GM18909 (cell line): ENCODE data around the gene FOXP1.
A peak's percentile ranks its signal among the peaks of the same experiment; 100 is the strongest.

Source experiments
- ATAC-seq: cut with Tn5 transposase; IDR thresholded peaks from one replicate; pipeline ENCODE4 v1.9.1; 2021; ENCODE audit warnings: mild to moderate bottlenecking; ENCODE audit not compliant: unreplicated experiment, poor library complexity

Gene FOXP1

DNA sequence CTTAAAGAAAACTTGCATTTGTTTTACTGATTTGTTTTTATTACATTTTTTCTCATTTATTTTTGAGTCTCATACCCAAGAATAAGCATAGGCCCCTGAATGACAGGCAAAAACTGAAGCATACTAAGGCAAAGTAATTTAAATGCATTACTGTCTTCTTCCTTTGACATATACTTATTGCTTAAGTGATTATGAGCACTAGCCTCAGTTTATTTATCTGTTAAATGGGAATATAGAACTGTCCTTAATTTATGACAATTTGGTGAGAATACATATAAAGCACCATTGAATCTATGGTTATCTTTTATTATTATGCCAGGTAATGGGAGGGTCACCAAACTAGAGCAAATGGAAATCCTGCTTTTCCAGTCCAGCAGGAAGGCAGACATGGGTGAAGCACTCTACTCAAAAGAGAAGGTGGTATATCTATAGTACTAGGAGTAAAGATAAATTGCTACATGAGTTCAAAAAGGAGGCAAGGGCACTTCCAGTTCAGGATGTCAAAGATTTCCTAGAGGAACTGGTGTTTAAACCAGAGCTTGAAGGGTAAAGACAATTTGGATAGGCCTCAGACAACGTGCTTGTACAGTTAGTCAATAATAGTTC lies 435.0 kb downstream of the FOXP1 start:
- ATAC-seq, result no peak

GRCh38 chr3:71146673-71147072 lies 436.9 kb downstream of the FOXP1 start:
- no peak for ATAC-seq

- ATAC-seq, result no peak
Observed at GRCh38 chr3:71145954-71146353, 437.6 kb downstream of the FOXP1 start.

DNA sequence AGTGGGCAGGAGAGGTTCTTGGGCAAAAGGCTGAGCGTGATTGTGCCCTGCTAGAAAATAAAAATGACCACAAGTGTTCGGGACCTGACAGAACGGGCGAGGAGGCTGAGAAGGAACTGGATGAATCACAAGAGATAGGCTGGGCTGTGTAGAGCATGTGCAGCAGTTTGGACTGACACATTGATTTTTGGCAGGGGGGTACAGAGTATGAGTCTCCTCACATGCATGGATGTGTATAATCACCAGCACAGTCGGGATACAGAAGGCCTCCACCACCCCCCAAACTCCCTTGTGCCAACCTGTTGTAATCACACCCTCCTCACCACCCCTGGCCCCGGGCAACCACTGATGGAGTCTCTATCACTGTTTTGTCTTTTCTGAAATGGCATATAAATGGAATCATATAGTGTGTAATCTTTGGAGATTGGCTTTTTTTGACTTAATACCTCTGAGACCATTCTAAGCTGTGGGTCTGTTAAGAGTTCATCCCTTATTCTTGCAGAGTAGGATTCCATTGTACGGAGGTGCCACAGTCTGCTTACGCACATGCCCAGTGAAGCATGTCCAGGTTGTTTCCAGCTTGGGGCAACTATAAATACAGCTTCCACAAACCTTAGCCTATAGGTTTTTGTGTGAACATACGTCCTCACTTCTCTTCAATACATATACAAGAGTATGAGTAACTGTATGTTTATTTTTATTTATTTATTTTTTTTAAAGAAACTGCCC lies 438.8 kb downstream of the FOXP1 start:
- no peak for ATAC-seq

GRCh38 chr3:71143493-71143892 lies 440.0 kb downstream of the FOXP1 start:
- no peak for ATAC-seq

DNA sequence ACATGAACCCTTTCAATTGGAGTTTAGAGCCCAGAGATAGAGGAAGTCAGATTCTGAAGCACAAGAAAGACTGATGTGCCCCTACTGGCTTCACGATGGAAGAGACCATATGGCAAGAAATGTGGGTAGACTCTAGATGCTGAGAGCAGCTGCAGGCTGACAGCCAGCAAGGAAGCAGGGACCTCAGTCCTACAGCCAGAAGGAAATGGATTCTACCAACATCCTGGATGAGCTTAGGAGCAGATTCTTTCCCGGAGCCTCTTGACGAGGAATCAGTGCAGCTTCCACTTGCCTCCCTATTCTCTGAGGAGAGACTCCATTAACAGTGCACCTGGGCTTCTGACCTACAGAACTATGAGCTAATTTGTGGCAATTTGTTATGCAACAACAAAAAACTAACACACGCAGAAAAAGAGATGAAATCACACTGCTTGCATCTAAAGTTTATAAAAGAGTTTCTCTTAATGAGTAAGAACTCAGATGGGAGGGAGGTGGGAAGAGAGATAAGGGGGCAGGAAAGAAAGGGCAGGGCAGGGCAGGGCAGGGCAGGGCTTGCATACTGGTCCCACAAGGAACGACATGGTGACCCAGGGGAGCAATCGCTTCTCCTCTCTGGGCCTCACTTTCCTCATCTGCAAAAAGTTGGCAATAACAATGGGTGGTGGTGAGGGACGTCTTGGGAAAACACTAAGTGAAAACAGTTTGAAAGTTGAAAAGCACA lies 440.9 kb downstream of the FOXP1 start:
- ATAC-seq, result no peak

GRCh38 chr3:71140477-71140876 lies 443.1 kb downstream of the FOXP1 start:
- no peak for ATAC-seq

DNA sequence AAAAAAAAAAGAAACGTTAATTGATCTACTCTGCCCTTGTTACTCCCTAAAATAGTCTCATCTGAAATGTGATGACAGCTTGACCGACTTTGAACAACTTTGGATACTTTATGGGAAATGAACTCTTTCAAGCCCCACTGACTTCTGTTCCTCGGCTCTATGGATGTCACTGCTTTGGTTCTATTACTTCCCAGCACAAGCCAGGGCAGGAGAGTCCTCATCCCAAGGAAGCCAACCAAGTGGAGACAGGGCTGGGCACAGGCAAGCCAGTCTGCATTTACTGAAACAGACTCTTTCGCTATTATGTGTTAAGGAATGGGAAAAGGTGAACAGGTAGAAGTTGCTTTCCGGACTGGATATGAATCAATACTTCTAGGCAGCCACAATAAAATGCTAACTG lies 444.0 kb downstream of the FOXP1 start:
- ATAC-seq, result no peak

DNA sequence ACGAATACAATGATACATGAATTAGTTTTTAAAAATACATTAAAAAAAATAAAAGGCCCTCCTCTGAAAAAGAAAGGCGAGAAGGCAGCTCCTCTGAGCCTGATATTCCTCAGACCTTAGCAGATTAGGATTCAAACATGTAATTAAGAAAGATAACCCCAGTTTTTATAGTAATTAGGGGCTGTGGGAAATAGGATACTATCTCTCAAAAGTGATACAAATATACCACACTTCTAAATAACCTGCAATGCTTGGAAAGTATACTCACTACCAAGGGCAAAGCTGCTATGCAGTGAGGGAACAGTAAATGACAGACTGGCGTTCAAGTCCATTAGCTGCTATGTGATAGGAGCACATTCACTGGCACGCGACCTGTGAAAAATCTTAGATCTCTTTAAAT lies 445.1 kb downstream of the FOXP1 start:
- no peak for ATAC-seq

- no peak for ATAC-seq
Observed at GRCh38 chr3:71136276-71136675, 447.3 kb downstream of the FOXP1 start.

DNA sequence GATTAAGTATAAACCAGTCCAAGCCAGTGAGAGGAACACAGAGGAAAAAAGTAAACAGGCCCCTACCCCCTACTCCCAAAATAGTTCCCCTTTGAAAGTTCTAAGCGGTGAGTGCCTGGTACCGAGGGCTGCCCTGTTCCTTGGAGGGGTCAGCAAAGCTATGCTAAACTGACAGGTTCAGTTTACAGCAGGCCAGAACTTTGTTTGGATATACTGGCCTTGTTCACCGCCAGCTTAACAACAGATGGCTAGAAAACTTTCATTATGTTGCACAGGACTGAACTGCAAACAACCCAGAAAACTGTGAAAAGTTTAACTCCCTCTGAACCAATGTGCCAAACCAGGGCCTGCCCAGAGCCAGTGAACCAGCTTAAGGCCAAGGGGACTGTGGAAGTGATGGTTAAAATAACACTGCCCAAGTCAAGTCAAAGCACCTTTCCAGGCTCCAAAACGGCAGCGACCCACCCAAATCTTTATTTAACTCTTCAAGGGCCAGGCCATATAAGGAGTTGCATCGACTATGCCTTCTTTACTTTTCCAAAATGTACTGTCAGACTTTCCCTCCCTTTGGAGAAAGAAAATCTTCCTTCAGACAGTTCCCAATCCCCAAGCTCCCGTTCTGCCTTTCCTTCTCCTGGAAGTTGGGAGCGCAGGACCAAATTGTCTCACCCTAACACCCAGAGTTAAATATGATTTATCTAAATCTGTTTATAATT lies 448.0 kb downstream of the FOXP1 start:
- no peak for ATAC-seq

DNA sequence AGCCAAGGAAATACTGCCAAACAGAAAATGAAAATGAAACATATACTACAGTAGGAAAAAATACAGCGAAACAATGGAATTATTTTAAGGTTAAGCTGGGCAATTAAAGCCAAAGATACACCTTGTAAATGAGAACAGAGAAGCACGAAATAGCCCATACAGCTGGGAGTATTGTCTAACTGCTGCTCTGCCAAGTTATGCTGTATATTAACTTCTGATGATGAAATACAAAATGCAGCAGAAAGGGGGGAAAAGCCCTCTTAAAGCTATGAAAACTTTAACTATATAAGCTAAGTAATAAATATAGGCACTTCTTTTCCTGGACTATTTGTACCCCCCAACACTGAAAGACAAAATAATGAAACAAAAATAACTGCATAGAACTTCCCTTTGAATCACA lies 449.0 kb downstream of the FOXP1 start:
- ATAC-seq, result no peak

GRCh38 chr3:71133865-71134264 lies 449.7 kb downstream of the FOXP1 start:
- no peak for ATAC-seq

GRCh38 chr3:71132995-71133730 lies 450.4 kb downstream of the FOXP1 start:
- no peak for ATAC-seq

DNA sequence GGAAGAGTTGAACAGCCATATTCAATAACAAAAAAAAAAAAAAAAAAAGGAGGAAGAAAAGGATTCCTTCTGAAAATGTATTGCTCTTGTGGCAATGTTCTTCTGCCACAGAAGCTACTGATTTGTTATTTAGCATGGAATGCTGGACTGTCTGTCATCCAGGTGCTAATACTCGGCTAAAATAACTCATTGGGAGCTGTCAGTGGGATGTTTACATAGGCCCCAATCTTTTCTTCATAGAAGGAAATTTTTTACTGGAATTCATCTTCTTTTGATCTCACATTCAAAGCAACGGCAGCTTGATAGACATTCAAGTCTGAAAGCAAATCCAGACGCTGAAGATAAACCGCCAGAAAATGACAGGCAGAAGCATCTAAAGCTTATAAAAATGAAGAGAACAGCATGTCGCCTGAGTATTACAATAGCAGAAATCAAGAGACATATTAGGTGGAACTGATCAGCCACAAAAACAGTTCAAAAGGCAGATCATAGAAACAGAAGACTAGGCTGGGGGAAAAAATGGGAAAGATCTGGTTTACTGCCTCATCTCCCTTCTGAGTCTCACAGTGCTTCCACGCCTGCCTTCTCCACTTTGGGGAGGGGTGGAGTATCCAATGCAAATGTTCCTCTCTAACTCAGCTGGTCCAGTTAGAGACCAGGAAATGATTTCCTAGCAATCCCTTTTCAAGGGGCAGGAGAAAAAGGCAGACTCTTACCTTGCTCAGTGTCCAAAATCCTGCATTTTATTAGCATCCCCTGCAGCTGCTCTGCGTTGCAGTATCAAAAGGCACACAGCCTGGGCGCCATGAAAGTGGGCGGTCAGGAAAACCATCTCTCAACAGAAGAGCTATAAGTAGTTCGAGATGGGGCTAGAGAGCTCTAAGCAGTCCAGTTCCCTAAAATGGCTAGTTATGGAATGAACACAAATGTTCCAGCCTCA lies 451.9 kb downstream of the FOXP1 start:
- no peak for ATAC-seq

- ATAC-seq, result peak; percentile 85
Observed at GRCh38 chr3:71130471-71131374, 452.8 kb downstream of the FOXP1 start.

- no peak for ATAC-seq
Observed at GRCh38 chr3:71129611-71130431, 453.7 kb downstream of the FOXP1 start.
